Neural progenitor cell (in vitro differentiated cells): ENCODE measurements around the gene P2RX4. TPM values are rescaled to one million over a fixed set of nuclear protein-coding genes. Genes with fewer than 3 reads are reported as not detected.
"Not testable (repeated sequence)": the region's sequence is repeated elsewhere in the genome, so short reads cannot be mapped to it uniquely, and the experiment has no call there.

Source experiments
- DNase-seq: peaks from one replicate; pipeline ENCODE4 v3.0.0-alpha.2; 2016; ENCODE audit warnings: low spot score
- H2AFZ ChIP-seq: fragments of 200-600 bp; sonication (generic); replicated peaks from 2 replicates; pipeline ENCODE4 v1.6.1; 2016; ENCODE audit warnings: antibody characterized with exemption
- H3F3A ChIP-seq: fragments of 200-600 bp; sonication (generic); 2 replicates; pipeline ENCODE4 v1.6.1; 2016; ENCODE audit warnings: antibody characterized with exemption, low read depth
- H3K27ac ChIP-seq: fragments of 200-600 bp; sonication (generic); 2 replicates; pipeline ENCODE4 v1.5.1; 2016; ENCODE audit warnings: mild to moderate bottlenecking
- H3K27me3 ChIP-seq: fragments of 200-600 bp; sonication (generic); 2 replicates; pipeline ENCODE4 v1.6.1; 2016; ENCODE audit warnings: mild to moderate bottlenecking, moderate library complexity
- H3K36me3 ChIP-seq: fragments of 200-600 bp; sonication (generic); 2 replicates; pipeline ENCODE4 v1.5.1; 2016
- H3K4me1 ChIP-seq: fragments of 200-600 bp; sonication (generic); 2 replicates; pipeline ENCODE4 v1.6.1; 2016; ENCODE audit warnings: mixed run types
- H3K4me2 ChIP-seq: fragments of 200-600 bp; sonication (generic); 2 replicates; pipeline ENCODE4 v1.6.1; 2016
- H3K4me3 ChIP-seq: fragments of 200-600 bp; sonication (generic); 2 replicates; pipeline ENCODE4 v1.5.1; 2016
- H3K79me2 ChIP-seq: fragments of 200-600 bp; sonication (generic); 2 replicates; pipeline ENCODE4 v1.6.1; 2016; ENCODE audit warnings: low read depth
- H3K9ac ChIP-seq: fragments of 200-600 bp; sonication (generic); 2 replicates; pipeline ENCODE4 v1.6.1; 2016
- H3K9me3 ChIP-seq: fragments of 200-600 bp; sonication (generic); 2 replicates; pipeline ENCODE4 v1.5.1; 2016; ENCODE audit warnings: low read depth
- H4K20me1 ChIP-seq: fragments of 200-600 bp; sonication (generic); 2 replicates; pipeline ENCODE4 v1.6.1; 2016; ENCODE audit warnings: low read depth
- H3K27ac Mint-ChIP-seq: 3 replicates; pipeline ENCODE4 v1.8.0; 2021; ENCODE audit warnings: mixed read lengths
- H3K27me3 Mint-ChIP-seq: 2 replicates; pipeline ENCODE4 v1.8.0; 2022; ENCODE audit warnings: low read depth, mild to moderate bottlenecking, inconsistent platforms, moderate library complexity, mixed read lengths; ENCODE audit not compliant: insufficient read depth
- H3K36me3 Mint-ChIP-seq: 3 replicates; pipeline ENCODE4 v1.8.0; 2021; ENCODE audit warnings: mixed read lengths
- H3K4me1 Mint-ChIP-seq: 3 replicates; pipeline ENCODE4 v1.8.0; 2021; ENCODE audit warnings: mixed read lengths
- H3K4me3 Mint-ChIP-seq: 3 replicates; pipeline ENCODE4 v1.8.0; 2021; ENCODE audit warnings: mild to moderate bottlenecking, moderate library complexity, mixed read lengths
- H3K9me3 Mint-ChIP-seq: 3 replicates; pipeline ENCODE4 v1.8.0; 2020; ENCODE audit warnings: mixed read lengths
- EZH2 ChIP-seq: fragments of 200-600 bp; sonication (generic); IDR thresholded peaks from 2 replicates; pipeline ENCODE4 v1.6.1; 2017; ENCODE audit warnings: antibody characterized with exemption, mild to moderate bottlenecking, moderate library complexity
- EZH2phosphoT487 ChIP-seq: fragments of 200-600 bp; sonication (generic); IDR thresholded peaks from 2 replicates; pipeline ENCODE4 v1.6.1; 2017; ENCODE audit warnings: antibody characterized with exemption
- total RNA-seq: library from RNA; depleted of rRNA; stranded (reverse); fragments of >200 nt; gene quantifications from 2 replicates; pipeline ENCODE4 v1.2.3, GENCODE V29; 2015; ENCODE audit warnings: low replicate concordance
- TF ChIP-seq, protein P1 (sequence below): fragments of 200-600 bp; sonication (generic); IDR thresholded peaks from 2 replicates; pipeline ENCODE4 v1.5.1; 2017; ENCODE audit warnings: antibody characterized with exemption, mild to moderate bottlenecking

The P2RX4 gene
- total RNA-seq, 1 donor from 2014 or later: 10.3 TPM

DNA sequence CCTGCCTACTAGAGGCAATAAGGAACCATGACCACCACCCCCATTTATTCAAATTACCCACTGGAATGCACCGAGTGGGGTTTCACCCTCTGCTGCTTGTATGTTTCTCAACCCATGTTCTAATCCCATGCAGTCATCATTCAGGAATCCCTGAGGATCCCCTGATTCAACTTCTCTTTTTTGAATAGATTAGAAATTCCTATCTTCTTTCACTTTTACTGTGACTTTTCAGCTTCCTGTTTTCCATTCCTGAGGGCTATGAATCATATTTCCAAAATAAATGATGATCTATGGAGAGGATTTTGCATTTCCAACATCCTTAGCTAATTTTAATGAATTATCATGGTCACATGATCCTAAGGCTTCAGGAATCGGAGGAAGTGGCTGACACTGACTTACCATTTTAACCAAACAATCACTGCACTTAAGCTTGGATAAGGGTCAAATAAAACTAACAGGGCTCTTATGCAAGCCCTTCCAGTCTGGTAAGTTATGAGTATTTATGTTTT lies 19.4 kb upstream of the P2RX4 start:
- Histone ChIP-seq H3K9ac (no peak overlapping the region), H3K36me3 (no peaks in the 10 kb centered on the region), H3F3A (no peaks in the 10 kb centered on the region), H2AFZ (no peak overlapping the region), H3K27me3 (no peaks in the 10 kb centered on the region), H3K27ac (no peak overlapping the region), H3K4me1 (no peaks in the 10 kb centered on the region), H3K4me3 (no peak overlapping the region), H4K20me1 (no peaks in the 10 kb centered on the region), H3K9me3 (no peaks in the 10 kb centered on the region), H3K79me2 (no peaks in the 10 kb centered on the region), H3K4me2 (no peak overlapping the region)
- DNase-seq: no peak
- Mint-ChIP-seq H3K27ac (no peak overlapping the region), H3K4me3 (no peak overlapping the region), H3K9me3 (no peaks in the 10 kb centered on the region), H3K4me1 (no peaks in the 10 kb centered on the region), H3K36me3 (no peaks in the 10 kb centered on the region), H3K27me3 (peaks cover 3% of the 10 kb centered on the region)
- TF ChIP-seq EZH2: no peak
- TF ChIP-seq, protein P1, sequence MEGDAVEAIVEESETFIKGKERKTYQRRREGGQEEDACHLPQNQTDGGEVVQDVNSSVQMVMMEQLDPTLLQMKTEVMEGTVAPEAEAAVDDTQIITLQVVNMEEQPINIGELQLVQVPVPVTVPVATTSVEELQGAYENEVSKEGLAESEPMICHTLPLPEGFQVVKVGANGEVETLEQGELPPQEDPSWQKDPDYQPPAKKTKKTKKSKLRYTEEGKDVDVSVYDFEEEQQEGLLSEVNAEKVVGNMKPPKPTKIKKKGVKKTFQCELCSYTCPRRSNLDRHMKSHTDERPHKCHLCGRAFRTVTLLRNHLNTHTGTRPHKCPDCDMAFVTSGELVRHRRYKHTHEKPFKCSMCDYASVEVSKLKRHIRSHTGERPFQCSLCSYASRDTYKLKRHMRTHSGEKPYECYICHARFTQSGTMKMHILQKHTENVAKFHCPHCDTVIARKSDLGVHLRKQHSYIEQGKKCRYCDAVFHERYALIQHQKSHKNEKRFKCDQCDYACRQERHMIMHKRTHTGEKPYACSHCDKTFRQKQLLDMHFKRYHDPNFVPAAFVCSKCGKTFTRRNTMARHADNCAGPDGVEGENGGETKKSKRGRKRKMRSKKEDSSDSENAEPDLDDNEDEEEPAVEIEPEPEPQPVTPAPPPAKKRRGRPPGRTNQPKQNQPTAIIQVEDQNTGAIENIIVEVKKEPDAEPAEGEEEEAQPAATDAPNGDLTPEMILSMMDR: no peak
- TF ChIP-seq EZH2phosphoT487: no peak

DNA sequence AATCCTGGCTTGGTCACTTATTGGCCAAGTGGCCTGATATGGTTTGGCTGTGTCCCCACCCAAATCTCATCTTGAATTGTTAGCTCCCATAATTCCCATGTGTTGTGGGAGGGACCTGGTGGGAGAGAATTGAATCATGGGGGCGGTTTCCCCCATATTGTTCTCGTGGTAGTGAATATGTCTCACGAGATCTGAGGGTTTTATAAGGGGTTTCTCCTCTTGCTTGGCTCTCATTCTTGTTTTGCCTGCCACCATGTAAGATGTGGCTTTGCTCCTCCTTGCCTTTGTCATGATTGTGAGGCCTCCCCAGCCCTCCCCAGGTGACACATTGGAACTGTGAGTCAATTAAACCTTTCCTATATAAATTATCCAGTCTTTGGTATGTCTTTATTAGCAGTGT lies 18.8 kb upstream of the P2RX4 start:
- H3K79me2 ChIP-seq: no peaks in the 10 kb centered on the region
- no peaks in the 10 kb centered on the region for H3K9me3 Mint-ChIP-seq
- peaks cover 1% of the 10 kb centered on the region for H3K27me3 Mint-ChIP-seq
- no peak overlapping the region for H3K9ac ChIP-seq
- no peaks in the 10 kb centered on the region for H3K36me3 ChIP-seq
- no peak overlapping the region for H3K4me3 Mint-ChIP-seq
- H3K4me1 Mint-ChIP-seq: no peaks in the 10 kb centered on the region
- H3K36me3 Mint-ChIP-seq: no peaks in the 10 kb centered on the region
- no peaks in the 10 kb centered on the region for H3K27me3 ChIP-seq
- H3K27ac Mint-ChIP-seq: no peak overlapping the region
- no peaks in the 10 kb centered on the region for H3K9me3 ChIP-seq
- H3K27ac ChIP-seq: no peak overlapping the region
- H3K4me3 ChIP-seq: no peak overlapping the region
- no peaks in the 10 kb centered on the region for H3F3A ChIP-seq
- no peak overlapping the region for H2AFZ ChIP-seq
- TF ChIP-seq EZH2: no peak
- no peaks in the 10 kb centered on the region for H3K4me1 ChIP-seq
- no peaks in the 10 kb centered on the region for H4K20me1 ChIP-seq
- DNase-seq: no peak
- H3K4me2 ChIP-seq: no peak overlapping the region

DNA sequence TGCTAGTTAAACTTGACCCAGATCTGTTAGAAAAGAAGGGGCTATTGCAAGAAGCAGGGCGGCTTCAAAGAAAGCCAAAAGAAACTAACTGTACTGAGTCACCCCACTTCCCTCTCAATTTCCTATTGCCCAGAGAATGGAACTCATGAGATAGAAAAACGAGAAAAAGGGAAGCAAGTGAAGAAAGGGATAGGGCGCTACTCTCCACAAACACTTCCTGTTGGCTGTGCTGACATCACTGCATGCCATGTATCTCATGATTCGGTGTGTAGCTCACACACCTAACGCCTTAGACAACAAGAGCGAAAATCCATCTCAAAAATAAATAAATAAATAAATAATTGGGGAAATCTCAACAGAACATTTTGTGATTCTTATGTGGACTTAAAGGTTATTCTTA lies 13.0 kb upstream of the P2RX4 start:
- no peaks in the 10 kb centered on the region for H3K9me3 Mint-ChIP-seq
- H3K27me3 Mint-ChIP-seq: no peaks in the 10 kb centered on the region
- Histone ChIP-seq H3K4me2 (no peak overlapping the region), H4K20me1 (no peaks in the 10 kb centered on the region), H3K9me3 (no peaks in the 10 kb centered on the region), H3K36me3 (no peaks in the 10 kb centered on the region), H3K9ac (no peak overlapping the region), H3K4me1 (no peaks in the 10 kb centered on the region), H3K79me2 (no peaks in the 10 kb centered on the region), H2AFZ (no peak overlapping the region), H3K4me3 (no peak overlapping the region), H3K27ac (no peak overlapping the region), H3F3A (no peaks in the 10 kb centered on the region), H3K27me3 (no peaks in the 10 kb centered on the region)
- H3K36me3 Mint-ChIP-seq: no peaks in the 10 kb centered on the region
- H3K4me3 Mint-ChIP-seq: no peak overlapping the region
- TF ChIP-seq EZH2: no peak
- TF ChIP-seq EZH2phosphoT487: no peak
- TF ChIP-seq, protein P1: no peak
- no peak overlapping the region for H3K27ac Mint-ChIP-seq
- no peak for DNase-seq
- H3K4me1 Mint-ChIP-seq: no peaks in the 10 kb centered on the region

DNA sequence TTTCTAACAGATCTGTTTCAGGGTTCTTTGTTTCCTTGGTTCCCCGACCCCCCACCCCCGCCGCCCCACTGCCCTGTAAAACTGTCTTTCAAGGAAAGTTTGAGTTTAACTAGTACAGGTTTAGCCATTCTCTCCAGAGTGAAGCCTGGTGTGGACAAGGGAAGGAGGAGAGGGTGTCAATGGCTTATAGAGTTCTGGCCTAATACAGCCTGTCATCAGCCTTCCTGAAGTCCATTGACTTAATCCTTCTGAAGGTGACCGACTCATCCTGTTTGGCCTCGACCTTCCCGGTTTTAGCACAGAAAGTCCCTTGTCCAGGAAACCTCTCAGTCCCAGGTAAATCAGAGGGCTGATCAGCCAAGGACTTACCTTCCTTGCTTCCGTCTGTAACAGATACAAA lies 11.0 kb upstream of the P2RX4 start:
- H3K9me3 Mint-ChIP-seq: no peaks in the 10 kb centered on the region
- no peak overlapping the region for H3K4me2 ChIP-seq

DNA sequence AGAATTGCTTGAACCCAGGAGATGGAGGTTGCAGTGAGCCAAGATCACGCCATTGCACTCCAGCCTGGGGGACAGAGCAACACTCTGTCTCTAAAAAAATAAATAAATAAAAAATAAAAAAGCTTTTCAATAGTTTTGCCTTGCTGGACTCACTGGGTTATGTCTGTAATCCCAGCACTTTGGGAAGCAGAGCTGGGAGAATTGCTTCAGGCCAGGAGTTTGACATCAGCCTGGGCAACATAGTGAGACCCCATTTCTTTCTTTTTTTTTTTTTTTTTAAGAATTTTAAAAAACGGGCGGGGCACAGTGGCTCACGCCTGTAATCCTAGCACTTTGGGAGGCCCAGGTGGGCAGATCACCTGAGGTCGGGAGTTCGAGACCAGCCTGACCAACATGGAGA lies 8.8 kb upstream of the P2RX4 start:
- not testable (repeated sequence) for H3K36me3 ChIP-seq, H3K79me2 ChIP-seq, H3K9me3 ChIP-seq, H3K9ac ChIP-seq, H4K20me1 ChIP-seq, H3K36me3 Mint-ChIP-seq, H3K27me3 ChIP-seq, H3K4me1 Mint-ChIP-seq, H3K4me2 ChIP-seq, H3K4me1 ChIP-seq, H3K9me3 Mint-ChIP-seq, H3K4me3 Mint-ChIP-seq, H2AFZ ChIP-seq, H3K4me3 ChIP-seq, H3K27ac ChIP-seq, H3K27ac Mint-ChIP-seq, DNase-seq, H3F3A ChIP-seq, H3K27me3 Mint-ChIP-seq

More for the DNA sequence above, 11.0 kb upstream of the P2RX4 start:
- no peaks in the 10 kb centered on the region for H3K36me3 ChIP-seq
- Mint-ChIP-seq H3K27me3 (no peaks in the 10 kb centered on the region), H3K4me1 (no peaks in the 10 kb centered on the region), H3K4me3 (no peak overlapping the region), H3K36me3 (no peaks in the 10 kb centered on the region), H3K27ac (no peak overlapping the region)
- no peaks in the 10 kb centered on the region for H3F3A ChIP-seq
- no peak overlapping the region for H3K27ac ChIP-seq
- no peak for DNase-seq
- H3K9me3 ChIP-seq: no peaks in the 10 kb centered on the region
- H3K4me1 ChIP-seq: no peaks in the 10 kb centered on the region
- no peak overlapping the region for H3K4me3 ChIP-seq
- no peak overlapping the region for H3K9ac ChIP-seq
- H4K20me1 ChIP-seq: no peaks in the 10 kb centered on the region
- no peaks in the 10 kb centered on the region for H3K79me2 ChIP-seq
- no peak overlapping the region for H2AFZ ChIP-seq
- TF ChIP-seq, protein P1: no peak
- no peak for TF ChIP-seq EZH2phosphoT487
- no peak for TF ChIP-seq EZH2
- no peaks in the 10 kb centered on the region for H3K27me3 ChIP-seq
